ENCODE results near the gene CCDC196.
A peak's percentile ranks its signal among the peaks of the same experiment; 100 is the strongest.
"Not testable (repeated sequence)": the region's sequence is repeated elsewhere in the genome, so short reads cannot be mapped to it uniquely, and the experiment has no call there.

Gene CCDC196

DNA sequence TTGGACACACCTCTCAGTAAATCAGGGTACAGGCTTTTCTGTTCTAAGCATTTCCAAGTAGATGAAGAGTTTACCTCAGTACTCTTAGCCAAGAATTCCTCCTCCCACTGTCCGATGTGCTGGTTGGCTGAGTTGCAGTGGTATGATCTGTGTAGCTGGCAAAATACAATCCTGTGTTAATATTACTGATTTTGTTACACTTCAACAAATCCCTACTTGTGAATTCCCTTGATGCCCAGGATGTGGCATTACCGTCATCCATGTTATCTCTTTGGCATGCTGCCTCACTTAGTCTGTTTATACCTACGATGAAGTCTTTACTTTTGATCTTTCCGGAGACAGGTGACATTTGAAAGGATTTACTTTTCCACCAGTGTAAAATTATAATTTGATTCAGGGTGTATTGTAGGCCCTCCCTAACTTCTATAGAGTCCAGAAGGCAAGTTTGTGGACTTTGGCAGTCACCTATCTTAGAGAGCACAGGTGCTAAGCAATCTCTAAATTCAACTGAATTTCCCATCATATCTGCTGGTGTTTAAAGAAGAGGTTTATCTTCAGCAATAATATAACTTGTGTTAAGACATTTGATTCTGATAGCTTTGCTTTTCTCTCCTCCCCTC, 10.1 kb downstream of the CCDC196 start:
- DNase-seq, result no peak

DNA sequence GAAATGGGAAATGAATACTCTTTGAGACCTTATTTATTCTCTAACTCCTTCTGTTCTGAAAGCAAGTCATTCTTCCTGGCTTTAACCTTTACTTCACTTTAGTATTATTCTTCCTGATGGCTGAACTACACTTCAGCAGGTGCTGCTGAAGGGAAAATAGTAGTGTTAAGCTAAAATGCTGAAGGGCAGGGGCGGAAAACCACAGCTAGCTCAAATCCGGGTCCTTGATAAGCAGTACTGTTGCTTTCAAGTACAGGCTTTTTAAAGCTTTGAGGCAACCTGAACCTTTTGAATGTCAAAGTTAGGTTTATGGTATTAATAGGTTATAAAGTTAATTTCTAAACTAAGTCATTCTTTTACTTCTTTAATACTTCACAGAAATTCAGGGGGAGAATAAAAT, 10.7 kb downstream of the CCDC196 start:
- DNase-seq, result no peak

DNA sequence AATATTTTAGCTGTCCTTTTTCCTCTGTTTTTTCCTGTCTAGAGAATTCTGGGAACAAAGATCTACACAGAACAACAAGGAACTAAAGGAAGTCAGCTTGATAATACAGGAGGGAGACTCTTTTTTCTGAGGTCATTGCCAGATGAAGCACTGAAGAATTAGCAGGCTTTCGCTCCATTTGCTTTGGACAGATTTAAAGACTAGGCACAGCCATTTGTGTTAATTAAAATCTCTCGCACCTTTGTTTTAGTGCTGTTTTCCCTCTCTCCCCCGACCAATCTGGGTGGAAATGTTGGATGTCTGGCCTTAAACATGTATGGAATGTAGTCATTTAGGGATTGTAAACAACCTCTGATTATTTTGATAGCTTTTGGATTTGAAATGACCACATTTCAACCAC, 12.1 kb downstream of the CCDC196 start:
- DNase-seq, result no peak

DNA sequence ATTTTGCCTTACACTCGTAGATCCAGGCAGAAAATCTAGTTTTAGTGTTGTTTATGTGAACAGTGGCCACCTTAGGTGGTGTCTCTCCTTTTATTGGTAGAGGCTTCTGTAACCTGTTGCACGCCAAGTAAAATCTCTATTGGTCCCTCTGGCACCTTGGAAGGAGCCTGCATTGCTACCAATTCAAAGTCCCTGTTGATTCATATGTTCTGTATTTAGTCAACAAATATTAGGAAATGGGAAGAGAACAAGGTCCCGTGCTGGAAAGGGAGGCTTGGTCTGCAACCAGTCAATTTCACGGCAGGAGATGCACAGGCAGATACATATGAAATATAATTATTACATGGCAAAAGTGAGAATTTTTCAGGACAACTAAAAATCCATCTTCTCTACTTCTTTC, 15.4 kb downstream of the CCDC196 start:
- no peak for DNase-seq

DNA sequence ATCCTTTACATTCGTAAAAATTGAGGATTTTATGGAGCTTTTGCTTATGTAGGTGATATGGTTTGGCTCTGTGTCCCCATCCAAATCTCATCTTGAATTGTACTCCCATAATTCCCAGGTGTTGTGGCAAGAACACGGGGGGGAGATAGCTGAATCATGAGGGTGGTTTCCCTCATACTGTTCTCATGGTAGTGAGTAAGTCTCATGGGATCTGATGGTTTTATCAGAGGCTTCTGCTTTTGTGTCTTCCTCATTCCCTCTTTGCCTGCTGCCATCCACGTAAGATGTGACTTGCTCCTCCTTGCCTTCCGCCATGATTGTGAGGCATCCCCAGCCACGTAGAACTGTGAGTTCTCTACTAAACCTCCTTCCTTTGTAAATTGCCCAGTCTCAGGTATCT, 16.7 kb downstream of the CCDC196 start:
- not testable (repeated sequence) for DNase-seq

DNA sequence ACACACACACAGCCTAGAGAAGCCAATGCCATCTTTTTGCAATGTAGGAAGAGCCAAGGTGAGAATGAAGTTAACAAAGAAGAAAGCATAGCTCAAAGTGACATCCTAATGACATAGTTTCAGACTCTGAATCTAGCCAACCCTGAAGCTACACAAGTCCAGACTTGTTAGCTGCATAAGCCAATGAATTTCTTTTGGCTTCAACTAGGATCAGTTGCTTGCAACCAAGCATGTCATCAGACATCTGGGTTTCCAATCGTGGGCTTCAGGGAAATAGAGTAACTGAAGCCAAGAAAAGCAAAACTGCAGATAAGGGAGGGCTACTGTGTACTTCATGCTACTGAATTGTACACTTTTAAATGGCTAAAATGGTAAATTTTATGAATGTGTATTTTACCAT, 17.4 kb downstream of the CCDC196 start:
- no peak for DNase-seq

DNA sequence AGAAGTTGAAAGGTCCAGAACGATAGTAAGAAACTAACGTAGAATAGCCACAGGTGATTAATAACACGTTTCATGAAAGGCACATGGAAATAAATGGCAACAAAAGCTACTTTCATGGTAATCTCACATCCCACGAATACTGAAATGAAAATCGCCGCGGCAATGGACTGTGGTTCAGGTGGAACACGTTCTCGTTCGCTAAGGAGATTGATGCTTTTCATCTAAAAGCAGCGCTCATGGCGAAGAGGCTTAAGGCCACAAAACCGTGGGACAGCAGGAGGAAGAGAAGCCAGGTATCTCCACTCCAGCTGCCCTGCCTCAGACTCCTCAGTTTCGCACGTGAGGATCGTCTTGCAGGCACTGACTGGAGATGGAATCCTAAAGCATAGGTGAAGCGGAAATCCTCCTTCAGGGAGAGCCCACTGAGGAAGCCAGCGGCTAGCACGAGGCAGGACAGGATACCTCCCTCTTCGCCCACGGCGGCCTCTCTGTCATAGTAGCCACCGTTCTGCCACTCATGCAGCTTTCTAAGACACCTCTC, 21.1 kb downstream of the CCDC196 start:
- no peak for DNase-seq

DNA sequence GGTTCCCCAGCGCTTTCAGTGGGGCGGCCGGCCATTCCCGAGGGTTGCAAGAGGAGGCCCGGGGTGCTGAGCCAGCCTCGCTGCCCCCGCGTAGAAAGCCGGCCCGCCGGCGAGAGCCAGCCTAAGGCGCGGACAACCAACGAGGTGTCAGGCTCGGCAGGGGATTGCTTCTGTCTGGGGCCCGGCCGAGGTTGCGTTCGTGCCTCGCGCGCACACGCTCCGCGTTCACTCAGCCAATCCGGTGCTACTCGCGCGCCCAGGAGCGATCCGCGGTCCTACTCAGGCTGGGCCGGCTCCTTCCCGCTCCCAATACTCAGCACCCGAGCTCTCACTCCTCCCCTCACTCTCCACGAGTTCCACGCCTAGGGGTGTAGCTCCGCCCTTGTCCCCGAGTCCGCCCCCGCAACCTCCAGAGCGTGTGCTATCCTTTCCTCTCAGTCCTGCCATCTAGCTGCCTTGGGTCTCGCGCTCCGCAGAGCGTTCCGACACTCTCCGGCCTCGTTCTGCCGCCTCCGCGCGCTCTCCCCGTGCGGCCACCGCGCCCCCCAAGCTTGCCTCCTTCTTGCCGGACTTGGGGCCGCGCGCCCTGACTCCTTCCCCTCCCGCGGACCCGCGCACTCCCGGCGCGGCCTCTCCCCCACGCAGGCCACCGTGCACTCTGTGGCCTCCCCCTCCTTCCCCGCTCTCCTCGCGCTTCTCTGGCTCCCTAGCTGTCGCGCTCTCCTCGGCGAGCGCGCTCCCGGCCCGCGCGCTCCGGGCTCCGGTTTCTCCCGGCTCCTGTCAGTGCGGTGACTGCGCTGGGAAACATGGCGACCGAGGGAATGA, 21.8 kb downstream of the CCDC196 start, which contains the start of gene GPHN:
TSS of gene GPHN (plus strand) at position 426 of the 825 bp plus-strand sequence.
- DNase-seq, result peak; percentile 46

DNA sequence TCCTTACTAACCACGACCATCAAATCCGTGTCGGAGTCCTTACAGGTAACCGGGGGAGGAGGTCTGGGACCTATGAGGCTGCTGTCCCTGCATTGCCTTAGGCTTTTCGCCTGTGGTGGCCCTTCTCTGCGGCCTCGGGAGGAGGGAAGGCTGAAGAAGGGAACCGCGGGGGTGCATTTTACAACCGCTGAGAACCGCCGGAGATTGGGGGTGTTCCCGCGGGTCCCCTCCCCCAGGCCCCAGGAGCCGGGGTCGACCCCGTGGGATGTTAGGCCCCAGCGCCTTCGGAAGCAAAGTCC, 22.3 kb downstream of the CCDC196 start:
- no peak for DNase-seq

DNA sequence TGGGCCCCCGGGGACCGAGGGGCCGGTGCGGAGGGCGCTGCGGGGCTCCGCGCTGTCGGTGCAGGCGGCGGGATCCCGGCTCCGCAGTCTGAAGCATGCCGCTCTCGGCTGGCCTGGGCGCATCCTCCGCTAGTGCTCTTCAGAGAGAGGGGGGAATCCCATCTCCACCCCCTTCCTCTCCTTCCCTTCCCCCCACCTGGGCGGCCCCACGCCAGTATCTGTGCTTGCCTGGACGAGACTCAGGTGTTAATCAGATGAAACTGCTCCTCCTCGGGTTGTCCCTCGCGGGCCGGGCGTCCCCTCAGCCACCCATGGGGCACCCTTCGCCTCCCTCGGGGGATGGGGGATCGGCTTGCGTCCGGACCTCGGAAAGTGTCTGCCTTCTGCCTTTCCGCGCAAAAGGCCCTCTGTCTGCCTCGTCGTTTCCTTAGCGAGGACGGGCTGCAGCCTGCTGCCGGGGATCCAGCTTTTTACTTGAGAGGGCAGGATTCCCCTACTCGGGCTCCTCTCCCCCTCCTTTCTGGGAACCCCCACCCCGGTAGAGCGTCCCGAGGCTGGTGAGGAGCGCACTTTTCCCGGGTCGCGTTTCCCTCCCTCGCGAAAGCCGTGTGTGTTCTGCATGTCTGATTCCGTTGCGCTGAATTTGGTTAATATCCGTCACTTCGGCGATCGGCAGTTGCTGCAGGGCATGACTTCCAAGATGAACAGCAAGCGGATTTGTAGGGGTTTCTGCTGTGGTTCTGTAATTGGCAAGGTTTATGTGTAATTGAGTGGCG, 22.9 kb downstream of the CCDC196 start:
- DNase-seq, result no peak

DNA sequence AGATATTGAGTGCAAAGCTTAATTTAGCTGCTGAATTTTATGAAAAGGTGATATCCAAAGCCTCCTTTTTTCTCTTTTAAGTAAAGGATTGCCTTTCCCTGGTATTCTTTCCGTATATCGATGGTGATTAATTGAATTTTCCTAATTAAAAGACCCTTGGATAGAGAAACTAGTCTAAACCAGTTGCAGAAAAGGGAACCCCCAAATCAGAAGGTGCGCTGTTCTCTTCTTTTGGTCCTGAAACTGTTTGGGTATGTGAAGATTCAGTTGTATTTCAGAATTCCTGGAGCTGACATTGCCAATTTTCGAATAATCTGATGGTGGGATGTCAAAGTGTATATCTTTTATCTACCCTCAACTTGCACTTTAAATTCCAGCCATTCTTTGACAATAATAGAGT, 23.7 kb downstream of the CCDC196 start:
- DNase-seq, result no peak

DNA sequence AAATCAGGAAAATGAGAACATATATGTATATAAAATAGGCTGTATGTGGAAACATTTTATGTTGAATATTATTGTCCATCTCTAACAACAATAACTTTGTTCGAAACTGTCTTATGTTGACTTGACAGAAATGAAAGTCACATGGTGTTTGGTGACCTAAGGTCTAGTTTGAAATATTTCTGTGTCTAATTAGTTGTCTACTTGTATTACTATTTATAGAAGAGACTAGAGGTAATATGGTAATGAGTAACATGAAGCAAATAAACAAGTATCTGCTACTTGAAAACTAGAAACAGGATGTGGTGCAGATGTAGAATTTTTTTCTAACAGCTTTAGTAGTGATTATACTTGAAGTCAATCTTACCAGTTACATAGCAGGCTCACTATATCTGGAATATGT, 25.7 kb downstream of the CCDC196 start:
- no peak for DNase-seq

DNA sequence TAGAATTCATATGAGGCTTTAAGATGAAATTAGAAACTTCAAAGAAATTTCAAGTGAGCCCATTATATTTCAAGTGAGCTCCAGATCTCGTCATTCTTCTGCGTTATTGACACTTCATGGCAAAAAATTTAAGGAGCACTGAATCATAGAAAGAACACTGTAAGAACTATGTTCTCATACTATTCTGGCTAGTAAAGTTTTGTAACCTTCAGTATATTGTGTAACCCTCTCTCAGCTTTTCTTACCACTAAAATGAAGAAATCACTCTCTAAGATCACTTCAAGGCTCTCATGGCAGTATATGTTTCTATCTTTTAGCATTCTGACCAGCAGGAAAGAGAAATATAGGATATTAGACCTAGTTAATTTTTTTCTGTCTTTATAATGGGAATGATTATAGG, 28.0 kb downstream of the CCDC196 start:
- DNase-seq, result no peak

DNA sequence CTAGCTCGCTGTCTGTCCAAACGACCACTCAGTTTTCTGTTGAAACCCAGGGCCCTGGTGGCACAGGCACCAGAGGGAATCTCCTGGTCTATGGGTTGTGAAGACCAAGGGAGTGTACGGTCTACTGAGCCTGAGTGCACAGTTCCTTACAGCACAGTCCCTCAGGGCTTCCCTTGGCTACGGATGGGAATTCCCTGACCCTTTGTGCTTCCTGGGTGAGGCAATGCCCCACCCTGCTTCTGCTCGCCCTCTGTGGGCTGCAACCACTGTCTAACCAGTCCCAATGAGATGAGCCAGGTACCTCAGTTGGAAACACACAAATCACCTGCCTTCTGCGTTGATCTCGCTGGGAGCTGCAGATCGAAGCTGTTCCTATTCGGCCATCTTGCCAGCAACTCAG, 44.4 kb downstream of the CCDC196 start:
- no peak for DNase-seq

DNA sequence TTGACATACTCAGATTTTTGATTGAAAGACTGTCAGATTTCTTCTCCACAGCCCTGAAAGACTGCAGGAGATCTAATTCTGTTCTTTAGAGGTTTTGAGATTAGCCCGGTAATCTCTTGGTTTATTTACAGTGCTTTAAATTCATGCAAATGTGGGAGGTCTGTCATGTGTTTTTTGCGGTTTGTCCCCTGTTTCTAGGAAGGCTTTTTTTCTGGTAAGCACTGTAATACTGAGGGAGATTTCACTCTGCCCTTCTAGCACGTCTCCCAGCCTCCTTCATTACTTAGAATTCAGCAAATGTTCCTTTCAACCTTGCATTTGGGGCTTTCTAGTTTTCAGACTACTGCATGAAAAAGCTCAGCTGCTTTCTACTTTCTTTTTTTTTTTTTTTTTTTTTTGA, 52.9 kb downstream of the CCDC196 start:
- DNase-seq, result no peak

DNA sequence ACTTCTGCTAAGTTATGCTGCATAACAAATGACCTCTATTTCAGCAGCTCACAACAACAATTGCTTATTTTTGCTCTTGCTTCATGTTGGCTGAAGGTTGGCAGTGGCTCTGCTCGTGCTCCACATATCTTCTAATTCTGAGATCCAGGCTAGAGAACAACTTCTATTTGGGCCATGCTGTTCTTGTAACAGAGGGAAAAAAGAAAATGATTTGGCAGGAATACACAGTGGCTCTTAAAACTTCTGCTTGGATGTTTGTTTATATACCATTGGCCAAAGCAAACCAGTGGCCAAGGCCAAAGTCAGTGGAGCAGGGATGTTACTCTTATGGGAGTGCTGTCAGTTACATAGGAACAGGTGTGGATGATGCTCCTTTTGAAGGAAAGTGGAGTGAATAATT, 53.9 kb downstream of the CCDC196 start:
- no peak for DNase-seq

DNA sequence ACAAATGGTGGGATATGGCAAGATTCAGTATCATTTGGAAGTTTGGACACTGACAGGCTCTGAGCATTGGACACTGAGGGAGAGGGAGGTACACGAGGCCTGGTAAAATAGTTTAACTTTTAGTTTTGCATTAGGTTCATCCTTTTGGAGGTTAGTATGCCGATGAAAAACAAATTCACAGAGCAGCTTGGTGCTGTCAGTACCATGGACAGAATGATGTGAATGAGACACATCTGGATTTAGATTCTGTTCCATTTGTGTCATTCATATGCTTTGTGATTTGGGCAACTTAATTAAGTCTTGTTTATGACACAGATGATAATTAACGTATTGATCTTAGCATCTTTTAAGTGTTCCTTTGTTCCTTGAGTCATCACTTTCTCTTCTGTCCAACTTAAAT, 55.5 kb downstream of the CCDC196 start:
- no peak for DNase-seq

DNA sequence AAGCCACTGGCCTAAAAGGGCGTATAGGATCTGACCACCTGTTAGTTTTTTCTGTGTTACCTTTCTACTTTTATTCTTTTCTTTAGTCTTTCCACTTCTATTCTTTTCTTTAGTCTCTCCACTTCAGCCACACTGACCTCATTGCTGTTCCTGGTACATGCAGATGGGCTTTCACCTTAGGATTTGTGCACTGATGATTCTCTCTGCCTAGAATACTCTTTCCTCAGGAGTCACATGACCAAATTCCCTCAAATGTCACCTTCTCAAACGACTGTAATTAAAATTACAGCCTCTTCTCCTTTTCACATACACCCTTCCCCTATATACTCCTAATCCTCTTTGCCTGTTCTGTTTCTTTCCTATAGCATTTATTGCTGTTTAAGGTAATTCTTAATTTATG, 57.8 kb downstream of the CCDC196 start:
- DNase-seq, result no peak

DNA sequence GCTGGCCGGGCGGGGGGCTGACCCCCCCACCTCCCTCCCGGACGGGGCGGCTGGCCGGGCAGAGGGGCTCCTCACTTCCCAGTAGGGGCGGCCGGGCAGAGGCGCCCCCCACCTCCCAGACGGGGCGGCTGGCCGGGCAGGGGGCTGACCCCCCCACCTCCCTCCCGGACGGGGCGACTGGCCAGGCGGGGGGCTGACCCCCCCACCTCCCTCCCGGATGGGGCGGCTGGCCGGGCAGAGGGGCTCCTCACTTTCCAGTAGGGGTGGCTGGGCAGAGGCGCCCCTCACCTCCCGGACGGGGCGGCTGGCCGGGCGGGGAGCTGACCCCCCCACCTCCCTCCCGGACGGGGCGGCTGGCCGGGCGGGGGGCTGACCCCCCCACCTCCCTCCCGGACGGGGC, 59.0 kb downstream of the CCDC196 start:
- DNase-seq, result not testable (repeated sequence)

DNA sequence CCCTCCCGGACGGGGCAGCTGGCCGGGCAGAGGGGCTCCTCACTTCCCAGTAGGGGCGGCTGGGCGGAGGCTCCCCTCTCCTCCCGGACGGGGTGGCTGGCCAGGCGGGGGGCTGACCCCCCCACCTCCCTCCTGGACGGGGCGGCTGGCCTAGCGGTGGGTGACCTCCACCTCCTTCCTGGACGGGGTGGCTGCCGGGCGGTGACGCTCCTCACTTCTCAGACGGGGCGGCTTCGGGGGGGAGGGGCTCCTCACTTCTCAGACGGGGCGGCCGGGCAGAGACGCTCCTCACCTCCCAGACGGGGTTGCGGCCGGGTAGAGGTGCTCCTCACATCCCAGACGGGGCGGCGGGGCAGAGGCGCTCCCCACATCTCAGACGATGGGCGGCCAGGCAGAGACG, 59.6 kb downstream of the CCDC196 start:
- DNase-seq, result not testable (repeated sequence)

Measured in OCI-M1 (cell line).